NCI-H69 (cell line): ENCODE data around the gene PIK3CD.

Experiments
- DNase-seq: peaks from one replicate; lab custom pipeline; 2025; lab: John Stamatoyannopoulos, UW

PIK3CD gene

DNA sequence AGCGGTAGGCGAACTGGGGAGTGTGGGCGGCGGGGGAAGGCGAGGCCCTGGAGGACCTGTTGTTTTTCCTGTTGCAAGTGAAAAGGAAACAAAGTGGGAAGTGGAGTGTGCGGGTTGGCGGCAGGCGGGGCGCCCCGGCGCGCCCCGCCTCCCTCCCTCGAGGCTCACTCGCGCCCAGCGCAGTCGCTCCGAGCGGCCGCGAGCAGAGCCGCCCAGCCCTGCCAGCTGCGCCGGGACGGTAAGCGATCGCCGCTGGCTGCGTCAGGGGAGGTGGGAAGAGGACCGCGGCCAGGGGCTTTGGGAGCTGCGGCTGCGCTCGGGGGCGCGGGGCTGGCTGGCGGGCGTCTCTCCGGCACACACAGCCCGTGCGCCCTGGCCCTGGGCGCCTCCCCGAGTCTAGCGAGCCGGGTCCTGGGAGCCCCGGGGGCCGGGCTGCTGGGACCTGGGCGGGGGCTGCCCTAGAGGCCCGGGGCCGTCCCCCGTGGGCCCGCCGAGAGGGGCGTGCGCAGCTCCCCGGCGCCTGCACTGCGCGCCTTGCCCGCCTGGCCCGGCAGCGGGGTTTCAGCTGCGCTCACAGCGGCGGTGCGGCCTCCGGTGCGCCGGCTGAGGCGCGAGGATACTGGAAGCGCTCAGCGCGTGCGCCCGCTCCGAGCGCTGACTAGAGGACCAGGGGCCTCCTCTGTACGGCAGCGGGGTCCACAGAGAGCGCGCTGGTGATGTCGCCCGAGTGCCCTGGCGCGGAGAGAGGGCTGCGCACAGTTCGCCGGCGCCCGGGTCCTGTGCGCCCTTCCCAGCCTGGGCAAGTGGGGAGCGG, at the start of gene PIK3CD:
Gene PIK3CD, plus strand, starts transcription at position 167 of the 814 bp plus-strand sequence. CDS start 58,725 bp downstream, outside the sequence.
- peak; percentile 28 for DNase-seq

DNA sequence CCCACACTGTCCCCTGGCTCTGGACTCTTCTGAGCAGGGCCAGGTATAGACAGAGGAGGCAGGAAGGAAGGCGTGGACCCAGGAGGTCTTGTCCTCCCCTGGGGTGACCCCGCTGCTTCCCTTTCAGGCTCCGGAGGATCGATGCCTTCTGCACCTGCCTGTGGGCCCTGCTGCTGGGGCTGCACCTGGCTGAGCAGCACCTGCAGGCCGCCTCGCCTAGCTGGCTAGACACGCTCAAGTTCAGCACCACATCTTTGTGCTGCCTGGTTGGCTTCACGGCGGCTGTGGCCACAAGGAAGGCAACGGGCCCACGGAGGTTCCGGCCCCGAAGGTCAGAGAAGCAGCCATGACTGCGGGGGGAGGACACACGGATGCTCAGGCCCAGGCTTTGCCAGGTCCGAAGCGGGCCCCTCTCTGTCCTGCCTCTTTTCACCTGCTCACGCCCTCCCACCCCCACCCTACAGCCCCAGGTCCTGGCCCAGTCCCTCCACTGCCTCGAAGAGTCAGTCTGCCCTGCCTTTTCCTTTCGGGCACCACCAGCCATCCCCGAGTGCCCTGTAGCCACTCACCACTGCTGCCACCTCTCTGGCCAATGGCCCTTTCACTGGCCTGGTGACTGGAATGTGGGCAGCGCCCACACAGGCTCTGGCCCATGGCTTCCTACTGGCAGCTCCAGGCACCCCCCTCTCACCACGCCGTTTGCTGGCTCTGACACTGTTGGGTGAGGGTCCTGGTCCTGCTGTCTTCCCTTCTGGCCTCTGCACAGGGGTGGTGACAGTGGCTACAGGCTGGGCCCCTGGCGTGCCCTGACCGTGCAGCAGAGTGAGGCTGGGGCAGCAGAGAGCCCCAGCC, 49.4 kb upstream of the PIK3CD start:
- no peak for DNase-seq

DNA sequence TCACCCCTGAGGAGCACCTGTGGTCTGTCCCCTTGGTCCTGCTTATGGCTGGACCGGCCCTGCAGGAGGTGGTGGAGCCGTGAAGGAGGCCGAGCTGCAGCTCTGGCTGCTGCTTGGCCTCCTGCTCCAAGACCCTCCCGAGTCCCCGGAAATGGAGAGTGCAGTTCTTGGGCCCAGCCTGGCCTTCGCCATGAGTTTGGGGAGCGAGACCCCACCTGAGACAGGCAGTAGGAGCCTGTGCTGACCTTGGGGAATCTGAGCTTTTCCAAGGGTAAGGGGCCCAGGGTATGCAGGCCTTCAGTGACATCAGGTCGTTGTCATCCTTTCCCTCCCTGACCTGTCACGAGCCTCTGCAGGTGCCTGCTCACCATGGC, 48.8 kb upstream of the PIK3CD start:
- DNase-seq = no peak

DNA sequence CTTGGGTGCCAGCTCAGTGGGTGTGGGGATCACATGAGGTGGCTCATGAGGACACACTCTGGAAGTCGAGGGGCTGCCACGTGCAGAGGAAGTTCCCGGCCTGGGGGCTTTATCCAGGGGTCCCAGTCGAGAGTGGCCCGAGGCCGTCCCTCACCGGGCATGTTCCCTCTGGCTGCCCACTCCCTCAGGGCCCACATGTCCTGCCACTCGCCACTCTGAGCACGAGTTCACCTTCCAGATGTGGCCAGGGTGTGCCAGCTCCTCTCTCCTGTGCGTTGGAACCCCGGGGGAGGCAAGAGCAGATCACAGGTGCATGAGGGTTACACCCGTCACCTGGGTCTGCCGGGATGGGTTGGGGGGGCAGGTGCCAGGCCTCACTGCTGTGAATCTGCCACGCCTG, 48.2 kb upstream of the PIK3CD start:
- no peak for DNase-seq

DNA sequence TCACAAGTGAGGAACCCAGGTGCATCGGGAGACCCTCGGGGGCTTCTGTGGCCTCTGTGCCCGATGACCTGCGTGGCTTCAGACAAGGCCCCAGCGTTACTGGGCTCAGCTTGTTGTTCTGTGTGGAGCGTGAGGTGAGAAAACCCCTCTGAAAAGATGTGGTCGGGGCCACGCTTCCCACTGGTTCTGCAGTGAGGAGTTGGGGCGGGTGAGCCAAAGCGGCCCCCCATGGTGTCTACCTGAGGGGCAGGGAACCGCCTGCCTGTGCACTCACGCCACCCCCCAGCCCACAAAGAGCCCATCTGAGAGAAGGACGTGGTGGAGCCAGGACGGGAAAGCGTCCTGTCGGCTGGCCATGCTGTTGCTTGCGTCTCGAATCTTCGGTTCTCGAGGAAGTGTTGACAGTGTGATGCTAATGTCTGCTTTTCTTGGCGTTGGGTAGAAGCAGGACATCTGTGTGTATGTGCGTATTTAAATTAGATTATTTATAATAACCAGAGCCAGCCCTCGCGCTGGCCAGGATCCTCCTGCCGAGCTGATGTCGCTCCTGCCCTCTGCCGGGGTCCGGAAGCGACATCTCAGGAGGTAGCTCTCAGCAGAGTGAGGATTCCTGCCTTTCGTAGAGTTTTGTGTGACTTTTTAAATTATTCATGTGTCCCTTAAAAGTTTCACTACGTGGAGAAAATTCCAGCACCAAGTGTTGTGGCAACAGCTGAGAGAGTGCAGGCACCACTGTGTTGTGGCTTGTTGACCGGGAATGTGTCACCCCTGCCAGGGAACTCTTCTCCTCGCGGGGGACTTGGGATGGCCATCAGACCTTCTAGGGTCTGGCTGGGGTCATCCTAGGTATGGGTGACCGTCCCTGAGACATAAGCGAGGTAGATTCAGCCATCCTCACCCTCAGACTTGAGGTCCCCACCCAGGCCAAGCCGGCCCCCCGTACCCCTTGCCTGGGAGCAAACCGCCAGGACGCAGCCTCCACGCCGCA, 47.5 kb upstream of the PIK3CD start:
- DNase-seq = no peak

DNA sequence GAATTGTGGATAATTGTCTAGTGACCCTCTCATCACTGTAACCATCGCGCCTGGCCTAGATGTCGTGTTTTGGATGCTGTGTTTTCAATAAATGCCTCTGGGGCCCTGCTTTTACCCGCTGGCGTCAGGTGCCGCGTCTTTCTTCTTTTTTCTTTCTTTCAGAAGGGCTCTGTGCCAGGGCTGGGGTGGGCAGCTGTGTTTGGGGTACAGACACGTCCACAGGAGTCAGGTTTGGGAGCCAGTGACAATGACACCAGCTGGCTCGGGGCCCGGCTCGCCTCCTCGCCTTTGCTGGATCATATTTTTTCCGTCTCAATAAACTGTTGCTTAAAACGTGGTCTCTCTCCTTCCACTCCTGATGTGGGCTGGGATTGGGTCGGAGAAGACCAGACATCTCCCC, 46.7 kb upstream of the PIK3CD start:
- no peak for DNase-seq

DNA sequence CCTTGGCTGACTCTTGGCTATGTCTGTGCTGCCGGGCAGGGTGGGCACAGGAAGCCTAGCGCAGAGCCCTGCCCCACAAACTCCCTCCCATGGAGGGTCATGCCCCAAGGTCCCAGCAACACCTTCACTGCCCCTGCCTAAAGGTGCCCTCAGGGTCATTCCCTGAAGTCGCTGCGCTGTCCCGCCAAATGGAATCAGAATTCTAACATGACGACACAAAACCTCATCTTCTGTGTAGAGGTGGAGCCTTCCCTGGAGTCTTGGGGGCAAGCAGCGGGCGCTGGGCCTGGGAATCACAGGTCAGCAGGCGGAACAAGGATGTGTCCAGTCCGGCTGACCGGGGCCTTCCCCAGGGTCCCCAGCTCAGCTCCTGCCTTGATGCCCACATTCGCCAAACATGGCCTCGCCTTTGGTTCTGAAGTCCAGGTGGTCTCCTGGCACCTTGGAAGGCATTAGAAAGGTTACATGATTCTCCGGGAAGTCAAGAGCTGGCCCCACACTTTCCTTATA, 45.5 kb upstream of the PIK3CD start:
- no peak for DNase-seq

DNA sequence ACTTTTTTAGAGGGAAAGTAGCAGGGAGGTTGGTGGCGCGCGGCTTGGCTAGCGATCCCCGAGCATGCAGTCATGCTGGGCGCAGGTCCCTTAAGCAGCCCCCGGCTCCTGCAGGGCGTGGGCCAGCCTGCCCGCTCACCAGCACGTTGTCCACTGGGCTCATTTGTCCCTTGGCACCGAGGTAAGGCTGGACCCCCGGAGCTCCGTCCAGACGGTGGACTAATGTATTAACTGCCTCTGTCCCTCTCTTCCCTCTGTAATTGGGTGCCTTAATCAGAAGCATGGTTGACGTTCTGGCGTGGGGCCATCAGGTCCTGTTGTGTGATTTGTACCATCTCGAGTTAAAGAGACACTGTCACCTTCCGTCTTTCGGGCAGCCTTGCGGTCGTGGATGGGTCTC, 45.1 kb upstream of the PIK3CD start:
- DNase-seq = no peak

DNA sequence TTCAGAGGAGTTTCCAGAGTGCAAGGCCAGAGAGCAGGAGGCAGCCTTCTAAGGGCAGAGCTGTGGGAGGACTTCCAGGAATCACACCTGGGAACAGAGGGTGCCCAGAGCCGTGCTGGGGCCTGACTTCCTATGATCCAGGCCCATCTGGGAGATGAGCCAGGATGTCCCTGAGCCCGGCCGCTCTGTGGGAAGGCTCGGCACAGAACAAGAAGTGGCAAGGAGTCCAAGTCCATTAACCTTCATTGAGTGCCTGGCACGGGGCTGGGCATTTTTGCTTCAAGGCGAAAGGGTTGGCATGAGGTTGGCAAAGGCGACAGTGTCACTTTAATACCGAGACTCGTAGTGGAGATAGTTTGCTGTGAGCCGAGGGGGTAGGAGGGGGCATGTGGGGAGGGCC, 44.6 kb upstream of the PIK3CD start:
- DNase-seq = no peak

DNA sequence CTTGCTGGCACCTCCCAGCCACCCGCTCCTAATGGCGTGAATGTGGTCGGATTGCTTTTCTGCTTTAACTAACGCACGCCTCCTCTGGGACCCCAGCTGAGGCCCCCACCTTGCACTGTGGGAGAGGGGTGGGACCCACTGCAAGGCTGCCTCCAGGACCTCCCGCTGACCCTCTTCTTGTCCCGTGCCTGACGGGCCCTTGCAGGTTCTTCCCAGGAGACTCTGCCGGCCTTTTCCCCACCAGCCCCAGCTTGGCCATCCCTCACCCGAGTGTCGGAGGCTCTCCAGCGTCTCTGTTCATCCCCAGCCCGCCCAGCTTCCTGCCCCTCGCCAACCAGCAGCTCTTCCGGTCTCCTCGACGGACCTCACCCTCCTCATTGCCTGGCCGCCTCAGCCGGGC, 44.2 kb upstream of the PIK3CD start:
- DNase-seq = no peak

DNA sequence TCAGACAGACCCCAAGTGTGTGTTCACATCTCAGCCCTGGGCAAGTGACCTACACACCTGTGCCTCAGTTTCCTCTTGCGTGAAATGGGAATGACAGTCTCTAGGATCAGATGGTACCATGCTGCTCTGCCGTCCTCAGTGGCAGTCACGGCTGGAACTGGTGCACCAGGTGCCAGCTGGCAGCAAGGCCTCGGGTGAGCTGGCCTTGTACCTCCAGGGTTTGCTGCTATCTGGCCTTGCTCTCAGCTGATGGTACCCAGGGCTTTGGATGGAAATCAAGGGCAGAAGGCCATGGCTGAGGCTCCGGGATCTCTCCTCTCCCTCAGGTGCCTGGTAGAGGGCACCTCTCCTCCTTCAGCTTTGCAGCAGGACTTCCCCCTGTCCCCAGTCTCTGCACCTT, 41.5 kb upstream of the PIK3CD start:
- no peak for DNase-seq

DNA sequence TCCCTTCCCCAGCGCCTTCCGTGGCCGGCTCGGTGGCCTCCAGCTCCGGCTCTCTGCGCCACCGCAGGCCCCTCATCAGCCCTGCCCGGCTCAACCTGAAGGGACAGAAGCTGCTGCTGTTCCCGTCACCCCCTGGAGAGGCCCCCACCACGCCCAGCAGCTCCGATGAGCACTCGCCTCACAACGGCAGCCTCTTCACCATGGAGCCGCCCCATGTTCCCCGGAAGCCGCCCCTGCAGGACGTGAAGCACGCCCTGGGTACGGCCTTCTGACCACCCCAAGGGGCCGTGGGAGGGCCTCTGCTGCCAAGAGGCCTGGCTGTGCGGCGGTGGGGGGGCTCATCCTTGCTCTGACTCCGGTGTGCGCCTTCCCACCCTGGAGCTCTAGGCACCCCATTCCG, 41.0 kb upstream of the PIK3CD start:
- DNase-seq = no peak

DNA sequence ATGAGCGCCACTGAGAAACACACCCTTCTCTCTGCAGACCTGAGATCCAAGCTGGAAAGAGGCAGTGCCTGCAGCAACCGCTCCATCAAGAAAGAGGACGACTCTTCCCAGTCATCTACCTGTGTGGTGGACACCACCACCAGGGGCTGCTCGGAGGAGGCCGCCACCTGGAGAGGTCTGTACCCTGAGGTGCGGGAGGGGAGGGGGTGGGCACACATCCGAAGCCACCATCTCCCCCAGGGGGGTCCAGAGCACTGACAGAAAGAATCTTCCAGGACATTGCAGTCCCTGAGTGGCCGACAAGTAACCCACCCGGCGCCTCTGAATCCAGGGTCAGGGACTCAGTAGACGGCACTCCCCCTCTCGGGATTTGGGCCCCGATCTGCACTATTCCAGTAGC, 39.8 kb upstream of the PIK3CD start:
- DNase-seq = no peak

DNA sequence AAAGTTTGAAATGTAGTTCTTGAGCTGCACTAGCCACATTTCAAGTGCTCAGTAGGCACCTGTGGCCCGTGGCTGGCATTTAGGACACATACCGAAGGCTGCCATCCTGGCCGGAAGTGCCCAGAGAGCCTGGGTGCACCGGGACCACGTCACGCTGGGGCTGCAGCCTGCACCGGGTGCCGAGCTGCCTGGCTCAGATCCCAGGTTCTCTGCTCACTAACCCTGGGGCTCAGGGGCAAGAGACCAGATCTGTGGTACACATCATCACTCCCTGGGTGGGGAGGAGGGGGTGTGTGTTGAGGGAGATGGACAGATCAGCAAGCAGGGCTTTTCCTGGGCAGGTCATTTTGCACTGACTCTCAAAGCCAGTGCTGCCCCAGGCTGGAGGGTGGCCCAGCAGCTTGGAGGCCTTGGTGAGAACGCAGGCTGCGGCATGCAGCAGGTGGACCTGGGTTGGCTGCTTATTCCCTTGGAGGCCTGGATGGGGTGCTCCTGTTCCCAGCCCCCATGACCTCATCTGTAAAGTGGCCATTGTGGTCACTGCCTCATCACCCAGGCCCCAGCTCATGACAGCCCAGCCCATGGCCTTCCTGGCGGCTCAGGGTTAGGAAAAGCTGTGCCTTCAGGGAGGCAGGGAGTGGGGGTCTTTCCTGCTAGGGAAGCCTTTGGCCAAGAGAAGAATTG, 39.2 kb upstream of the PIK3CD start:
- DNase-seq = no peak

DNA sequence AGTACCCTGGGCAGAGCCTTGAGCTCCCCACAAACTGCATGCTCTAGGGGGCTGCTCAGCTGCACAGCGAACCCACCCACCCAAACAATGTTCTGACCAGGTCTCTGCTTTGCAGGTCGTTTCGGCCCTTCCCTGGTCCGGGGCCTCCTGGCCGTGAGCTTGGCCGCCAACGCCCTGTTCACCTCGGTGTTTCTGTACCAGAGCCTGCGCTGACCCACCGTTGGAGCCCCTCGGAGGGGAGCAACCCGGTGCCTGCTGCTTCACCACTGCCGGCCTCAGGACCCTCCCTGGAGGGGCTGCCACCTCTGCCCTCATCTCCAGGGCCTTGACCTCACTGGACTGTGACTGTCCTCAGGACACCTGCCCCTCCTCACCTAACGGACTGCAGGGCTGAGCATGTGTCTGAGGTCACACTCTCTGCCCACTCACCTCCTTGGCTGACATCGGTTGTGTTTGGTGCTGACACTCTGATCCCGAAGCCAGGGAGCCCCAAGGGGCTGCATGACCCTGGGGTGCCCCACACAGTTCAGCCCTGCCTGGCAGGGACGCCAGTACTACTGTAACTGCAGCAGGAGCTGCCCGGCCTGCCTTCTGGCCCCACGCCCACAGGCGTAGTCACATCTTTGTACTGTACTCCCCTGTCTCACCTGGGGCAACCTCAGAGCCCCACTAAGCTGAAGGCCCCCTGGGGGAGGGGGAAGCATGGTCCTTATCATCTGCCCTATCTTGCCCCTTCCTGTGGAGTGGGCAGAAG, 38.5 kb upstream of the PIK3CD start:
- DNase-seq = no peak

DNA sequence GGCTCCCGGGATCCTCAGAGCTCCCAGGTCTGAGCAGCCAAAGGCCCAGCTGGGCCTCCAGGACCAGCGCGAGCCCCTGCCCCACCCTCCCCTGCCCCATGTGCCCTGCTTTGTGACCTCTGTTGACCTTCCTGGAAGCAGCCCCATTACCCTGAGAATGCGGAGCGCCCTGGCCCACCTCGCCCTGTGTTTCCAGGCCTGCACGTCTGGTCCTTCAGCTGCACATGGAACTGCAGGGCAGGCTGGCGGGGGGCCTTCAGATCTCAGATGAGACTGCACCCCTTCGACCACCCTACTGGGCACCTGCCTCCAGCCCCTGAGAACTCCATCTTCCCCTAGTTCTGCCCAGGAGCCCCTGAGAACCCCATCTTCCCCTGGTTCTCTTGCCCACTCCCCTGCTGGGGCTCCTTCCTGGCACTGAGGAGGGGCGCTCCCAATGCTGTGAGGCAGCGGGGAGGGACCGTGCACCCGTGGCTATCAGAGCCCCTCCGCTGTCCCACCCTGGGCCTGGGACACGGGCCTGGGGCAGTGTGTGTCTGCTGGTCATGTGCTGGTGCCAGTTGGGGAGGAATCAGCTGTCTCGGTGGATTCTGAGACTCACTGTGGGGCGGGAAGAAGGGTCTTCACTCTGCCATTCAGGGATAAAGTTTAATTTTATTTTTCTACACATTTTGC, 37.8 kb upstream of the PIK3CD start:
- no peak for DNase-seq

DNA sequence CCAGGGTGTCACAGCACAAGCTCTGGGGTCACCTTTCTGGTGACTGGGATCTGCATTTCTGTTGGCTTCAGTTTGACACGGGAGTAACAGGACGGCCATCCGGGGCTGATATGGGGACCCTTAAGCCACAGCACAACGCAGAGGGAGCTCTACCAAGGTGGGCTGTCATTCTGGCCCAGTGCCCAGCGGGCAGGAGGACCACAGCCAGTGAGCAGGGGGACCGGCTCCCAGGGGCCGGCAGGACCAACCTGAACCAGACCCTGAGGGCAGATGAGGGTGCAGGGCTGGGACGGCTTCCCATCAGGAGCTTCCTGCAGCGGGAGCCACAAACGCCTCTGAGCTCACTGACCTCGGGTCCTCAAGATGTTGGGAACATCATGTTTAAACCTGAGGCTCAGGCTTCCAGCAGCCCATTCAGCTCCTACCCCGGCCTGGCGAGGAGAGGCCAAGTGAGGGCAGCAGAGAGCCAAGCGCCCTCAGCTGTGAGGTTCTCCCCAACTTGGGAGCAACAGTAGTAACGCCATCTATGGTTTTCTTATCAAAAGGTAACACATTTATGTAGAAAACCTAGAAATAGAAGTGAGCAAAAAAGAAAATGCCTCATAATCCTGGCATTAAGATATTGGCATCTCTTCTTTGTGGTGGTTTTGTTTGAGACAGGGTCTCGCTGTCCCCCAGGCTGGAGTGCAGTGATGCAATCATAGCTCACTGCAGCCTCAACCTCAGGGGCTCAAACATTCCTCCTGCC, 36.0 kb upstream of the PIK3CD start:
- peak; percentile 25 for DNase-seq

DNA sequence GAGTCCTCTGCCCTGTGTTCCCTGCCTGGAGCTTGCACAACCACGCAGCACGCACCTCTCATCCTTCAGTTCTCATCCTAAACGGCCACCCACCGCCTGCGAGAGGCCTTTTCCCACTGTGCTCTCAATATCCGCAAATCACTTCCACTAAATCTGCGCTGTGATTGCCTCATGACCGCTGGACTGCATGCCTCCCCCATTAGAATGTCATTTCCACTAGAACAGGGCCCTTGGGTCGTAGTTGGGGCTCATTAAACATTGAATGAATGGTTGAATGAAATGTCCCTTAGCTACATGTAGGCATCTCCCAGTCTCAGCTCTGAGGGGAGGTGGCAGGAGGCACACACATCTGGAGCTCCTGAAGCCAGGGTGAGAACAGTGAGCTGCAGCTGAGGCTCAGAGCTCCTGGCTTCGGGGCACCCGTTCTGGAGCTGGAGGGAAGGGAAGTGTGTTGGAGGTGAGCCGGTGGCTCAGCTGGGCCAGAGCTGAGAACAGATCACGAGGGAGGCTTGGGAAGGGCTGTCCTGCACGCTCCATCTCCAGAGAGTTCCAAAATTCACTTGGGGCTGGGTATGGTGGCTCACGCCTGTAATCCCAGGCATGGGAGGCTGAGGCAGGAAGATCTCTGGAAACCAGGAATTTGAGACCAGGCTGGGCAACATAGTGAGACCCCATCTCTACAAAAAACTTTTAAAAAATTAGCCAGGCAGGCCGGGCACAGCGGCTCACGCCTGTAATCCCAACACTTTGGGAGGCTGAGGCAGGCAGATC, 32.4 kb upstream of the PIK3CD start:
- no peak for DNase-seq
